ENCODE data around the gene C12orf56.
"Not testable (repeated sequence)": the region's sequence is repeated elsewhere in the genome, so short reads cannot be mapped to it uniquely, and the experiment has no call there.

C12orf56 gene

DNA sequence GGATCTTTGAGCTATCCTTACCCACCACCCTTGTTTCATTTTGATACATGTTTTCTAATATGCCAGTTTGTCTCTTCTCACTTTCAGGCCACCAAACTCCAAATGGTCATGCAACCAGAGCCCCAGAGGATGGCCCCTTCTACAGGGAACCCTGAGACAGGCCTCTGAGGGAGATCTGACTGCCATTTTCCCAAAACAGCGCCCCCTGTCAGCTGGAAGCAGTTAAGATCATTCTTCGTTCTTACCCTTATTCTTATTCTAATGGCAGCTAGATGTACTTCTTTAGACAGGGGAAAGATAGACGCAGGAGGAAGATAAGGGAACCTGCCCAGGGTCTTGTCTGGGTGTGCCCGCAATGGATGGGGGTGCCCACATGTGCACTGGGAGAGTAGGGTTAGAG, 38.4 kb downstream of the C12orf56 start:
- H3K27ac ChIP-seq (replicated peaks; ENCODE audit: low read length): no peak overlapping the region
- no peak overlapping the region for H4K8ac ChIP-seq (ENCODE audit: low read depth, low read length)
- no peak overlapping the region for H3K14ac ChIP-seq (ENCODE audit: low read length)
- no peak overlapping the region for H3K4ac ChIP-seq (ENCODE audit: low read length)
- no peak overlapping the region for H3K9ac ChIP-seq (ENCODE audit: low read depth, low read length, poor library complexity)
- H3K4me3 ChIP-seq (ENCODE audit: low read length in 2 of 2): no peak overlapping the region
- H3K36me3 ChIP-seq (replicated peaks in 1 of 2; ENCODE audit: control insufficient read depth in 2 of 2, insufficient read depth in 2 of 2, low read length in 2 of 2): no peaks in the 10 kb centered on the region
- H3K27me3 ChIP-seq (ENCODE audit: control insufficient read depth in 3 of 3, insufficient read depth in 3 of 3, low read depth in 1 of 3, low read length in 3 of 3): no peaks in the 10 kb centered on the region
- peak overlapping the region; percentile 44 for H3K23ac ChIP-seq (ENCODE audit: low read depth, low read length, poor library complexity)
- H2AFZ ChIP-seq (ENCODE audit: low read length): no peak overlapping the region
- H4K91ac ChIP-seq (ENCODE audit: low read depth, low read length, poor library complexity): no peak overlapping the region
- H3K79me1 ChIP-seq (ENCODE audit: low read depth, low read length): no peaks in the 10 kb centered on the region
- H2AK5ac ChIP-seq (ENCODE audit: low read depth, low read length): no peak overlapping the region
- H2BK120ac ChIP-seq (ENCODE audit: low read depth, low read length): no peak overlapping the region
- no peak overlapping the region for H2BK15ac ChIP-seq (ENCODE audit: low read length)
- H2BK5ac ChIP-seq (ENCODE audit: low read length): no peak overlapping the region
- no peak overlapping the region for H2BK12ac ChIP-seq (ENCODE audit: low read length)
- no peak overlapping the region for H3K18ac ChIP-seq (ENCODE audit: low read length)
- WGBS, 2 donors (ENCODE audit: extremely low coverage in 2 of 2, insufficient read length in 2 of 2, insufficient replicate concordance in 1 of 2): no CpG with 5 or more reads among the region's 4 CpGs
- no peak overlapping the region for H3K4me2 ChIP-seq (ENCODE audit: insufficient read depth, low read length, poor library complexity, severe bottlenecking)
- no peaks in the 10 kb centered on the region for H3K4me1 ChIP-seq (ENCODE audit: control insufficient read depth in 2 of 2, insufficient read depth in 1 of 2, low read depth in 1 of 2, low read length in 2 of 2)
- no peak for DNase-seq (ENCODE audit: low spot score)
- H3K9me3 ChIP-seq (replicated peaks in 1 of 2; ENCODE audit: control insufficient read depth in 2 of 2, insufficient read depth in 1 of 2, low read depth in 1 of 2, low read length in 2 of 2): peaks cover 2 to 17% of the 10 kb centered on the region in 2 donors

DNA sequence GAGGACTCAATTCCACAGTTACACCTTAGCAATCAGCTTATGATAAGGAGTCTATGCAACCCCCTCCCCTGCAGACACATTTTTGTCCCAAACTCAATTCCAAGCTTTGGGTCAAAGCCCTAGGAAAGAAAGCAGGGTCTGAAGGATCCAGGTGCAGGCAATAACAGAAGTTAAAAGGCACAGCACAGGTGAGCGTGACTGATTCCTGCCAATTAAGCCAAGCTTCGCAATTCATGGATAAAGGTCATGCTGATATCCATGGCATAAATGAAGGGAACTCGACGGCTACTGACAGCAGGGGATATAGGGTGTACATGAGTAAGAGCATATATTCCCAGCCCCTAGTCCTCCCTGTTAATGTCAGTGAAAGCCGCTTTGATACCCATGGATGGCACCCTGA, 39.3 kb downstream of the C12orf56 start:
- Histone ChIP-seq H3K4me1 (ENCODE audit: control insufficient read depth in 2 of 2, insufficient read depth in 1 of 2, low read depth in 1 of 2, low read length in 2 of 2) (peaks cover 0 to 2% of the 10 kb centered on the region in 2 donors), H3K4me2 (ENCODE audit: insufficient read depth, low read length, poor library complexity, severe bottlenecking) (no peak overlapping the region), H2AK5ac (ENCODE audit: low read depth, low read length) (no peak overlapping the region), H3K18ac (ENCODE audit: low read length) (no peak overlapping the region), H2AFZ (ENCODE audit: low read length) (no peak overlapping the region), H3K9ac (ENCODE audit: low read depth, low read length, poor library complexity) (no peak overlapping the region), H2BK12ac (ENCODE audit: low read length) (no peak overlapping the region), H4K8ac (ENCODE audit: low read depth, low read length) (no peak overlapping the region), H2BK5ac (ENCODE audit: low read length) (no peak overlapping the region), H3K4ac (ENCODE audit: low read length) (no peak overlapping the region), H3K27me3 (ENCODE audit: control insufficient read depth in 3 of 3, insufficient read depth in 3 of 3, low read depth in 1 of 3, low read length in 3 of 3) (no peaks in the 10 kb centered on the region), H3K23ac (ENCODE audit: low read depth, low read length, poor library complexity) (no peak overlapping the region), H3K36me3 (replicated peaks in 1 of 2; ENCODE audit: control insufficient read depth in 2 of 2, insufficient read depth in 2 of 2, low read length in 2 of 2) (no peaks in the 10 kb centered on the region), H2BK15ac (ENCODE audit: low read length) (no peak overlapping the region), H2BK120ac (ENCODE audit: low read depth, low read length) (no peak overlapping the region), H3K79me1 (ENCODE audit: low read depth, low read length) (no peaks in the 10 kb centered on the region), H3K14ac (ENCODE audit: low read length) (no peak overlapping the region), H3K27ac (replicated peaks; ENCODE audit: low read length) (no peak overlapping the region), H3K9me3 (replicated peaks in 1 of 2; ENCODE audit: control insufficient read depth in 2 of 2, insufficient read depth in 1 of 2, low read depth in 1 of 2, low read length in 2 of 2) (peaks cover 2 to 13% of the 10 kb centered on the region in 2 donors), H4K91ac (ENCODE audit: low read depth, low read length, poor library complexity) (no peak overlapping the region), H3K4me3 (ENCODE audit: low read length in 2 of 2) (no peak overlapping the region)
- DNase-seq (ENCODE audit: low spot score): no peak
- WGBS, 2 donors (ENCODE audit: extremely low coverage in 2 of 2, insufficient read length in 2 of 2, insufficient replicate concordance in 1 of 2): no CpG with 5 or more reads among the region's 5 CpGs

DNA sequence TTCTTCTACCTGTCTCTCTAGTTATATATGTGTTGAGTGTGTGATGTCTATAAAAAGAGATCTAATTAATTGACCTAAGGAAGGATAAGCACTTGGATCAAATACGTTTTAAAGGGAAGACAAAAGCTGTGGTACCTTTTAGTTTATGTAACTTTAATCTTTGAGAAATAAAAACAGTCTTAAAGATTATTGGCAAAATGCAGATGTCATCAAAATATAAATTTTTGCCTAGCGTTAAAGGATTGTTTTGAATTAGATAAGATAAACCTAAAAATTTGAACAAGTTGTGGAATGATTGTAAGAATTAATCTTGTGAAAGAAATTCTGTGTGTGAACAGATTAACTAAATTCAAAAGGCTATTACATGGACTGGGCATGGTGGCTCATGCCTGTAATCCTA, 42.9 kb downstream of the C12orf56 start:
- no CpG with 5 or more reads among the region's 2 CpGs for WGBS, 2 donors (ENCODE audit: extremely low coverage in 2 of 2, insufficient read length in 2 of 2, insufficient replicate concordance in 1 of 2)
- Histone ChIP-seq H2BK120ac (ENCODE audit: low read depth, low read length) (no peak overlapping the region), H3K79me1 (ENCODE audit: low read depth, low read length) (no peaks in the 10 kb centered on the region), H3K36me3 (replicated peaks in 1 of 2; ENCODE audit: control insufficient read depth in 2 of 2, insufficient read depth in 2 of 2, low read length in 2 of 2) (no peaks in the 10 kb centered on the region), H2AK5ac (ENCODE audit: low read depth, low read length) (no peak overlapping the region), H3K9ac (ENCODE audit: low read depth, low read length, poor library complexity) (peak overlapping the region; percentile 12), H2BK5ac (ENCODE audit: low read length) (no peak overlapping the region), H3K27me3 (ENCODE audit: control insufficient read depth in 3 of 3, insufficient read depth in 3 of 3, low read depth in 1 of 3, low read length in 3 of 3) (no peaks in the 10 kb centered on the region), H3K9me3 (replicated peaks in 1 of 2; ENCODE audit: control insufficient read depth in 2 of 2, insufficient read depth in 1 of 2, low read depth in 1 of 2, low read length in 2 of 2) (peaks cover 2 to 12% of the 10 kb centered on the region in 2 donors), H3K4me1 (ENCODE audit: control insufficient read depth in 2 of 2, insufficient read depth in 1 of 2, low read depth in 1 of 2, low read length in 2 of 2) (peaks cover 0 to 5% of the 10 kb centered on the region in 2 donors), H3K23ac (ENCODE audit: low read depth, low read length, poor library complexity) (no peak overlapping the region), H3K27ac (replicated peaks; ENCODE audit: low read length) (no peak overlapping the region), H3K4ac (ENCODE audit: low read length) (no peak overlapping the region), H3K4me2 (ENCODE audit: insufficient read depth, low read length, poor library complexity, severe bottlenecking) (no peak overlapping the region), H2AFZ (ENCODE audit: low read length) (no peak overlapping the region), H3K14ac (ENCODE audit: low read length) (no peak overlapping the region), H4K91ac (ENCODE audit: low read depth, low read length, poor library complexity) (no peak overlapping the region), H3K4me3 (ENCODE audit: low read length in 2 of 2) (no peak overlapping the region), H2BK15ac (ENCODE audit: low read length) (no peak overlapping the region), H4K8ac (ENCODE audit: low read depth, low read length) (no peak overlapping the region), H2BK12ac (ENCODE audit: low read length) (no peak overlapping the region), H3K18ac (ENCODE audit: low read length) (no peak overlapping the region)
- DNase-seq (ENCODE audit: low spot score): no peak

DNA sequence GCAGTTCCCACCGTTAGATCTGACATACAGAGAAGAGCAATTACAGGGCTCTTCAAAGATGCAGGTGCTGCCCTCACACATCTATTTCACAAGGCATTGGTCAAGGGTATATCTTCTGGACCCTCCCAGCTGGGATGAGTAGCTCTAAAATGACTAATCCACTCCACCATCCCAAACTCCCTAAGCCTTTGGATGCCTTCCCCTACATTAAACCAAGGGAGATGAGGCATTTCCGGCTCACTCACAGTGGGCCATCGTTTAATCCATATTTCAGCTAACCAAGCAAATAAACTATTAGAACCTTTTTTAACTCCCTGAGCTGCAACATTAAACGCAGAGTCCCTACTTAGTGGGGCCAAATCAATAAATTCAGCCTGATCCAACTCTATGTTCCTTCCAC, 45.9 kb downstream of the C12orf56 start:
- not testable (repeated sequence) for H2AFZ ChIP-seq (ENCODE audit: low read length); DNase-seq (ENCODE audit: low spot score); H3K18ac ChIP-seq (ENCODE audit: low read length); H3K14ac ChIP-seq (ENCODE audit: low read length); H3K9ac ChIP-seq (ENCODE audit: low read depth, low read length, poor library complexity); H3K4me1 ChIP-seq (ENCODE audit: control insufficient read depth in 2 of 2, insufficient read depth in 1 of 2, low read depth in 1 of 2, low read length in 2 of 2); H2BK120ac ChIP-seq (ENCODE audit: low read depth, low read length); H4K8ac ChIP-seq (ENCODE audit: low read depth, low read length); H3K27me3 ChIP-seq (ENCODE audit: control insufficient read depth in 3 of 3, insufficient read depth in 3 of 3, low read depth in 1 of 3, low read length in 3 of 3); H3K36me3 ChIP-seq (replicated peaks in 1 of 2; ENCODE audit: control insufficient read depth in 2 of 2, insufficient read depth in 2 of 2, low read length in 2 of 2); H3K23ac ChIP-seq (ENCODE audit: low read depth, low read length, poor library complexity); H3K4me3 ChIP-seq (ENCODE audit: low read length in 2 of 2); H2BK12ac ChIP-seq (ENCODE audit: low read length); H2BK5ac ChIP-seq (ENCODE audit: low read length); H2AK5ac ChIP-seq (ENCODE audit: low read depth, low read length); H2BK15ac ChIP-seq (ENCODE audit: low read length); H4K91ac ChIP-seq (ENCODE audit: low read depth, low read length, poor library complexity); H3K27ac ChIP-seq (replicated peaks; ENCODE audit: low read length); H3K4ac ChIP-seq (ENCODE audit: low read length); H3K4me2 ChIP-seq (ENCODE audit: insufficient read depth, low read length, poor library complexity, severe bottlenecking); H3K79me1 ChIP-seq (ENCODE audit: low read depth, low read length)
- H3K9me3 ChIP-seq (replicated peaks in 1 of 2; ENCODE audit: control insufficient read depth in 2 of 2, insufficient read depth in 1 of 2, low read depth in 1 of 2, low read length in 2 of 2): peaks cover 0 to 12% of the 10 kb centered on the region in 2 donors
- no CpG with 5 or more reads among the region's 4 CpGs for WGBS, 2 donors (ENCODE audit: extremely low coverage in 2 of 2, insufficient read length in 2 of 2, insufficient replicate concordance in 1 of 2)
